HUDEP-2 (cell line): ENCODE results near the gene PLEKHH2.

Source experiments
- DNase-seq, 76 experiments: peaks; one replicate each; lab custom pipeline; 2025; ENCODE audit not compliant: unreplicated experiment in 76 of 76; lab: John Stamatoyannopoulos, UW

Gene PLEKHH2

DNA sequence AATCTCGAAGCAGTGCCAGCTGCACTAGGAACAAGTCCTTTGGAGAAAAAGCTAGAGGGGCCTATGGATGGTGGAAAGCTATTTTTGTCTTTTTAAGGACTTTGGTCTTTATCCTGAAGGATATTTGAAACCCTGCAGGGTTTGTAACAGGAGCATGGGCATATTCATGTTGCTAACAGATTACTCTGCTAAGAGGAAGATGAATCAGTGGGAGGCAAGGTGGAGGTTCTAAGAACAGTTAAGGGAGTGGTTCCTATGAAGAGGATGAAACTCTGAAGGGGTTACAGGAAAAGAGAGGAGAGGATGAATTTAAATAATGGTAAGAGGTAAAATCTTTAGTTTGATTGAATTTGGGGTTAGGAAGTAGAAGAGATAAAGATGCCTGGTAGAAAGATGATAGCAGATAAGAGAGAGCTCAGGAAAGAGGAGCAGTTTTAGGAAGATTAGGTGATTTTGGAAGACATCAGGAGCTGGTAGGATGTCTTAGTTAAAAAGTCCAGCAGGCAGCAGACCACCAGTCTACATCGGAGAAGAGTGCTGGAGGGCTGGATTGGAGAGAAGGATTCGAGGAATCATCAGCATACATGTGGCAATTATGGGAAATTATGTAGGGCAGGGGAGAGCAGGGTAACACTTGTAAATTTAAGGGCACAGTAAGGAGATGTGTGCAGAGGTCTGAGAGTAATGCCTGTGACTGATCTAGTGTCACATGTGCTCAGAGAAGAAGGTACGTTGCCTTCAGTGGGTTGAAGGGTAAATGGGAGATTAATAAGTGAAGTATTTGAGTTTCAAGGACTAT, 78.4 kb downstream of the PLEKHH2 start:
- peak in 1 of 76 experiments; percentile 34 for DNase-seq

DNA sequence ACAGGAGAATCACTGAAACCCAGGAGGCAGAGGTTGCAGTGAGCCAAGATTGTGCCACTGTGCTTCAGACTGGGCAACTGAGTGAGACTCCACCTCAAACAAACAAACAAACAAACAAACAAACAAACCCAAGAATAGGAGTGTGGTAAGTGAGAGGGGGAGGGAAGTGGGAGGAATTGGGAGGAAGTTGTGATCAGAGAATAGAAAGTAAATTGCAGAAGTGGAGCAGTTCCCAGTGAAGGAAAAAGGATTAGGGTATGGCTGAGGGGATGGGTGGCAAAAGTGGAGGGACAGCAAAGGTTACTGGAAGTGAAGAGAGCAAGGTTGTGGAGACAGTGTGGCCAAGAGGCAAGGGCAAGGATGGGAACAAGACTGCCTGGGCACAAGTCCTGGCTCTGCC, 80.3 kb downstream of the PLEKHH2 start:
- DNase-seq, result no peak

DNA sequence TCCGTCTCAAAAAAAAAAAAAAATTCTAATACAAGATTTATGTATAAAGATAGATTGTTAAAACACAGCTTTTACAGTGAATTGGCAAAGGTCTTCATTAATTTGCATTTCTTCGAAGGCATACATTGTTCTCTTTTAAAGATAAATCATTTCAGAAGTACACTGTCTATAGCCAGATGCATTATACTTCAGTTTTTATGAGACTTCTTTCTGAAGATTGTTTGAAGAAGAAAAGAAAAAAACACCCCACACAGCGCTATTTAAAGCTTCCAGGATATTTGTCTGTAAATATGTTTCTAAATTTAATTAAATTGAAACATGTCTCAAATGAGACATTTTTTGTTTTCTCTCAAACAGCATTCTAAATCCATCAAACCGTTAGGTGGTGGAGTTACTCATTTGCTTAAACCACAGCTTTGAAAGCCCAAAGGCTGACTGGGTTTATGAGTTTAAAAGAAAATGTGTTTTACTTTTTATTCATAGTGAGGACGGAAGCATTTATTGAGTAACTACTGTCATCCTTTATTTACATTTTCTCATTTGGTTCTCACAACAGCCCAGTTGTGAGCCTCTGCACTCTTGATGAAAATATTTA, 81.6 kb downstream of the PLEKHH2 start:
- no peak for DNase-seq

DNA sequence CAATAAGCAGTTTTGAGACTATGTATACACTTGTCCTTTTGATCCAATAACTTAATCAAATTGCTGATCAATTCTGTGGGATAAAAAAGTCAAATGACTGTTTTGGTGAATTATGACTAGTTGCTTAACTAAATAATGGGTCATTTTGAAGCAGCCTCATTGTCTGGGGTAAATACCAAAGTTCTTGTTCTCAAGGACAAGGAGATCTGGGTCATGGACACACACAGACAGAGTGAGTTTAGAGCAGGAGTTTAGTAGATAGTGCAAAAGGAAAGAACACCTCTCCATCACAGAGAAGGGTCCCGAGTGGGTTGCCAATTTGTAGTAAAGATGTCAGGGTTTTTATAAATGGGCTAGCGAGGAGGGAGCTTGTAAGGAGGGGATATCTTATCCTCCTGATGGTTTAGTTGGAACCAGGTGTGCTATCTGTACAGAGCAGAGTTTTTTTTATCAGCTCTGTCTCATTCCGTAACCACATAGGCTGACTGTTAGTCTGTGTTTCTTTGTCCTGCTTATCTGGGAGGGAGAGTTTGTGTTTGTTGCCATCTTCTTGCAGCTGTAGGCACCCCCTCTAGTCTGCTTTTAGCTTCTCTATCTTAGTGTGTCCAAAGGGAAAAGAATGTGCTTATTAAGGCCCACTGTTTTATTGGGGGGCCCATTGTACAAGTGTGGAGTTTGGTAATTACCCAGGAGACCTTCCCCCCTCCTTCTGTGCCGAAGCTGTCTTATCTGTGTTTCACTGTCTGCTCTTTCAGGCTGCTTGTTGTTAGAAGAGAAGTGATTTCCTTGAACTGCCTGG, 87.9 kb downstream of the PLEKHH2 start:
- peak in 69 of 76 experiments; percentile 4 to 95 (median 61) for DNase-seq

DNA sequence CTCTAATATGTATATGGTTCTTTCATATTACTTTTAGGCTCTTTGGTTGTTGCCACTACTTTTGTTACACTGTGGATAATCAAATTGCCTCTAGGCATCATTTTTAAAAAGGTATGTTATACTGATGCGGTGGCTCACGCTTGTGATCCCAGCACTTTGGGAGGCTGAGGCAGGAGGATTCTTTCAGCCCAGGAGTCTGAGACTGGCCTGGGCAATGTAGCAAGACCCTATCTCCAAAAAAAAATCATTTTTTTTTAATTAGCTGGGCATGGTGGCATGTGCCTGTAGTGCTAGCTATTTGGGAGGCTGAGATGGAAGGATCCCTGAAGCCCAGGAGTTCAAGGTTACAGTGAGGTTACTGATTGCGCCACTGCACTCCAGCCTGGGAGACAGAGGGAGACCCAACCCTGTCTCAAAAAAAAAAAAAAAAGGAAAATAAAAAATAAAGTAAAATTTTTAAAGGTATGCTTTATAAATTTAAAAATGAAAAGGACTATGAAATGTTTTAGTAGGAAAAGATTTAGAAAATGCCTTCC, 88.7 kb downstream of the PLEKHH2 start:
- DNase-seq, result peak in 1 of 76 experiments; percentile 10

DNA sequence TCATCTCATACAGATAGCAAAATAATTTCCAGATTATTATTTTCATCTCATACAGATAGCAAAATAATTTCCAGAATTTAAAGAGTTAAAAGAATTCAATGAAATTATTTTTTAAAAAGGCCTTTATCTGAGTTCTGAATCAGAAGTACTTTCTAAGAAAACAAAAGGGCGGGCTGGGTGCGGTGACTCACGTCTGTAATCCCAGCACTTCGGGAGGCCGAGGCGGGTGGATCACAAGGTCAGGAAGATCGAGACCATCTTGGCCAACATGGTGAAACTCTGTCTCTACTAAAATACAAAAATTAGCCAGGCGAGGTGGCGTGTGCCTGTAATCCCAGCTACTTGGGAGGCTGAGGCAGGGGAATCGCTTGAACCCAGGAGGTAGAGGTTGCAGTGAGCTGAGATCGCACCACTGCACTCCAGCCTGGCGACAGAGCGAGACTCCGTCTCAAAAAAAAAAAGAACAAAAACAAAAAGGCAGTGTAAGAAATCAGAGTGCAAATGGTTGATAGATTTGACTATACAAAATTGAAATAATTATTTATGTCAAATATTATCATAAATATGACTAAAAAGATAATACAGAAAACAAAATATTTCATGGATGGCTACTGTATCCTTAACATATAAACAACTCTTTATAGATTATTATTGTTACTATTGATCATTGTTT, 90.0 kb downstream of the PLEKHH2 start:
- peak in 51 of 76 experiments; percentile 5 to 64 (median 31) for DNase-seq

DNA sequence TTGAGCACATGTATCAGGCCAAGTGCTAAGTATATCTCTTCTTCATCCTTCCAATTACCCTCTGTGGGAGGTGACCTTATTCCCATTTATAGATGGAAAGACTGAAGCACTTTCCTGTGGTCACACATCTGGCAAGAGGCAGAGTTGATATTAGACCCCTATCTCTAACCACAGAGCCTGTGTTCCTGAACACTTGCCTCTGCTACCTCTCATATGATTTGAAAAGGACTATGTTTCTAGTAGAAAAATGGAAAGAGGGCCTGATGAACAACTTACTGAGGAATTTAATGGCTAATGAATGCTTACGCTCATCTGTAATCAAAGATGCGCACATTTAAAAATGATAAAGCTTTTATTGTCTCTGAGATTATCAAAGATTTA, 90.6 kb downstream of the PLEKHH2 start:
- peak in 19 of 76 experiments; percentile 1 to 68 (median 22) for DNase-seq

DNA sequence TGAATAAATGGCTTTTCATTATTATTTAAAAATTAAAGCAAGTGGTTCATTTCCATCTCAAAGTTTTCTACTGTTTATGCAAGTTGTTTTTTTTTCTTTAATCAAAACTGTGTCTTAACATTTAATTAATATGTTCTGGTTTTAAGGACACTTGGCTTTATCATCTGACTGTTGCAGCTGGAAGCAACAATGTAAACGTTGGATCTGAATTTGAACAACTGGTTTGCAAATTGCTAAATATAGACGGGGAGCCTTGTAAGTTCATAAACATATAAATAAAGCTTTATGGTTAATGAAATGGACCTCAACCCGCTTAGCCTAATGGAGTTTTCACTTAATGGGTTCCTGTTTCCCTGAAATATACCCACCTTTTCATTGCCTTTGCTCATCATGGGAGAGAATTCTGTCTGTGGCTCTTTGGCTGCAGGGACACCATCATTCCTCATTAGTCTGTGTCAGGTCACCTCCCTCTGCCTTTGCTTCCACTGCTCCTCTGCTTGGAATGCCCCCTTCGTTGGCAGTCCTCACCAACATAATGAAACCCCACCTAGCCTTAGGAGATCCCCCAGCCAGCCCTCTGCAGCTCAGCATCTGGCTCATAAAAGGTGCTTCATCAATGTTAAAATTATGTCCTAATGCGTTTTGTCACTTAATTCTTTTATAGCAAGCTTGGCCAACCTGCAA, 92.6 kb downstream of the PLEKHH2 start:
- DNase-seq, result no peak

DNA sequence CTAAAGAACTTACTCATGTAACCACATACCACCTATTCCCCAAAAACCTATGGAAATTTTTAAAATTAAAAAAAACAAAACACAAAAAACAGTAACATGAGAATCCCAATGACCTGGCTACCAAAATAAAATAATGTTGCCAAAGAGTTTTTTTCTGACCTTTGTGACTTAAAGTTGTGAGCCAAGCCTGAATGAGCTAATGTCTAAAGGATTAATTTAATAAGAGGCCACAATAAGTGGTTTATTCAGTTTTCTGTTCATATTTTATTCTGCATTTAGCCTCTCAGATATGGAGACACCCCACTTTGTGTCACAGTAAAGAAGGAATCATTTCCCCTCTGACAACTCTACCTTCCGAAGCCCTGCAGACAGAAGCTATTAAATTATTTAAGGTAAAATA, 94.2 kb downstream of the PLEKHH2 start:
- DNase-seq, result no peak

DNA sequence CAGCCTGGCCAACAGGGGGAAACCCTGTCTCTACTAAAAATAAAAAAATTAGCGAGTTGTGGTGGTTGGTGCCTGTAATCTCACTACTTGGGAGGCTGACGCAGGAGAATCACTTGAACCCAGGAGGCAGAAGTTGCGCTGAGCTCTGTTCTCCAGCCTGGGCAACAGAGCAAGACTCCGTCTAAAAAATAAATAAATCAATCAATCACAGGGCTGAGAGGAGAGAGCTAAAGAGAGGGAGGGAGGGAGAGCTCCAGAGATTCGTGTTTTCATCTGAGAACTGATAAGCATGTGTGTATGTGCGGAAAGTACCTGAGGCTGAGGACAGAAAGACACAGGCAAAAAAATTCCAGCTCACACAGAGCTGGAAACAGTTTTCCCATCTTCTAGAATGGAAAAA, 99.6 kb downstream of the PLEKHH2 start:
- no peak for DNase-seq

DNA sequence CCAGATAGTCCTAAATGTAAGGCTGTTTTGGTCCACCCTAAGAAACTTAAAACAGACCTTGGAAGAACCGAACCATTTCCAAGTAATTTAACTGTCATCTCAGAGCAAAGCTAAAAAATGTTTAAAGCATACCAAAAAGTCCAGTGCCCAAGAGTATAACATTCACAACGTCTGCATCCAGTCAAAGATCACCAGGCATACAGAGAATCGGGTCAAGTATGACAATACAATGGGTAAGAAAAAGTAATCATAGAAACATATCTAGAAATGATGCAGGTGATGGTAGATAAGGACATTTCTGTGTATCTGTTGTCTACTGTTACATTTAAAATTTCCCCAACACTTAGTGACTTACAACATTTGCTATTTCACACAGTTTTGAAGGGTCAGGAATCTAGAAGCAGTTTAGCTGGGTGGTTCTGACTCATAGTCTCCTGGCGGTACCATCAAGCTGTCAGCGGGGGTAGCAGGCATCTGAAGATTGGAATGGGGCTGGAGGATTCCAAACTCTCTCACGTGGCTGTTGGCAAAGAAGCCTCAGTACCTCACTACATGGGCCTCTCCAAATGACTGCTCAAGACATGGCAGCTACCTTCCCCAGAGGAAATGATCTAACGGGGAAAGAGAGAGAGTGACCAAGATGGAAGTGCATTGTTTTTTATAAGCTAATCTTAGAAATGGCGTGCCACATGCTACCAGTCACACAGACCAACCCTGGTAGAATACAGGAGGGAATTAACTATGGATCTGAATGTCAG, 100.2 kb downstream of the PLEKHH2 start:
- DNase-seq, result peak in 1 of 76 experiments; percentile 19

DNA sequence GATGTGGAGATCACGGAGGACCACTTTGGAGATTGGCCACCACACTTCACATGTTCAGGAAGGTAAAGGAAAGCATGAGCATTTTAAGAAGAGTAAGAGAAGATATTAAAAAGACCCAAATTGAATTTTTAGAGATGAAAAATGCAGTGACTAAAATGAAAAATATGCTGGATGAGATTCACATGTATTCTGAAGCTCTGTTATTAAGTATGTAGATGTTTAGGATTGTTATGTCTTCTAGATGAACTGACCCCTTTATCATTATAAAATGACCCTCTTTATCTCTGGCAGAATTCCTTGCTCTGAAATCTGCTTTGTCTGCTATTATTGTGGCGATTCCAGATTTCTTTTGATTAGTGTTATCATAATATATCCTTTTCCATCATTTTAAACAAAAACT, 100.8 kb downstream of the PLEKHH2 start:
- no peak for DNase-seq

DNA sequence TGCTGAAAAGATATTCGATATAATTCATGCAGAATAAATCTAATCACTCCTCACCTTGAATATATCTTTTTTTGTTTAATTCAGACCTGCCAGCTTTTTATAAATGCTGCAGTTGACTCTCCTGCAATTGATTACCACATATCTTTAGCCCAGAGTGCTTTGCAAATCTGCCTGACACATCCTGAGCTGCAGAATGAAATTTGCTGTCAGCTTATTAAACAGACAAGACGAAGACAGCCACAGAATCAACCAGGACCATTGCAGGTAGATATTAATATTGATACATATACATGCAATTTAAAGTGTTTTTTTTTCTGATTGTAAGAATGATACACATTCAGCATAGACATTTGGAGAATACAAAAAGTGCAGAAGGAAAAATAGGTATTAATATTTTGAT, 101.2 kb downstream of the PLEKHH2 start:
- DNase-seq, result no peak

DNA sequence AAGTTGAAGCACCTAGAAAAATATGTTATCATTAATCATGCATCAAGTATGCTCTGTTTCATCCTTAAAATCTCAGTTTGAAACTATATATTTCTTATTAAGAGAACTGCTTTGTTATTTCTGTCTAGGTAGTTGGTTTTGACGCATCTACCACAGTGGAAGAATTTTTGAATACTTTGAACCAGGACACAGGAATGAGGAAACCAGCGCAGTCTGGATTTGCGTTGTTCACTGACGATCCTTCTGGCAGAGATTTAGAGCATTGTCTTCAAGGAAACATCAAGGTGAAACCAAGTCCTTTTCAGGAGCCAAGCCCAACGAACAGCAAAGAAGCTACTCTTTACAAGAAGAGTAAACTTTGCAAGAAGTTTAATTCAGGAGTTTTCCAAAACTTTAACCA, 106.6 kb downstream of the PLEKHH2 start:
- DNase-seq, result no peak

DNA sequence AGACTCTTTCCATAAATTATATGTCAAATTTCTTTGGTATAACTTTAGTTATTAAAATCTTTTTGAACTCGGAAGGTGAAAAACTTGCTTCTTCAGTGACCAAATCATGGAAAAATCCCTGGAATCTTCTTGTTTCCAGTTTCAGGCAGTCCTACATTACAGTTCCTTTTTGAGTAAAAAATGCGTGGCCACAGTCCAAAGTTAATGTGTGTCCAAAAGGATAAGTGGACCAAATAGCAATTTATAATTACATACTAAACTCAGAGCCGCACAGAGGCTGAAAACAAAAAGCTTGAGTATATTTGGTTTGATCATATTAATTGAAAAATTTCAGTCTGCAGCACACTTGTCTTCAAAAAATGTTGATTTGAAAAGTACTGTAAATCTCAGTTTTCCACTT, 108.4 kb downstream of the PLEKHH2 start:
- DNase-seq, result no peak

DNA sequence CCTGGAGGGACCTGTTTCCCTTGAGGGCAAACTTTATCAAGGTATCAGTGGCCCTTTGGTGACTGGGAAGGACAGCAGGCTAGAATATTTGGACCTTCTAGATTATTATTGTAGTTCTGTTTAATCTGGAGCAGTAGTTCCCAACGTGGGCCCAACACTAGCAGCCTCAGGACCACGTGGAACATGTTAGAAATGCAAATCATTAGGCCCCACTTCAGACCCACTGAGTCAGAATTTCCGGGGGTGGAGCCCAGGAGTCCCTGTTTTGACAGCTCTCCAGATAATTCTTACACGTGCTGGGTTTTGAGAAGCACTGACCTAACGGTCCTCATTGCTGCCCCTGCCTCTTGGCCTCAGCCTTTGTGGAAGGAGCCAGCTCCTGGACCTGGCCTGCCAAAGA, 111.3 kb downstream of the PLEKHH2 start:
- DNase-seq, result peak in 6 of 76 experiments; percentile 3 to 57 (median 14)

DNA sequence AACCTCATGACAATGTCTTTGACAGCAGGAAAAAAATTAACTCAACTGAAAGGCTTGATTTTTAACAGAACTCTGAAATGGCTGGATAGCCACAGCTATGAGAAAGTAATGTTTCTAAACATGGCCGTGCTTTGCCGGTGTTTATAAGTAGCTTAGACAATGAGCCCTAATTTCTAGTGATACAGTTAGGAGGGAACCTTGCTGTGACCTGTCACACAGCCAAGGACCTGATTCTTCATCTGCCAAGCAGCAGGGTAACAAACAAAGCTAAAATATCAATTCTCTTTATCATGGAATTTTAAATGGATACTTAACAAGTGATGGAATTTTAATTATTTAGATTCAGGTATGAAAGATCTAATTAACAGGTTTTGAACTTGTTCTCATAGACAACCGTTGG, 112.5 kb downstream of the PLEKHH2 start:
- no peak for DNase-seq

DNA sequence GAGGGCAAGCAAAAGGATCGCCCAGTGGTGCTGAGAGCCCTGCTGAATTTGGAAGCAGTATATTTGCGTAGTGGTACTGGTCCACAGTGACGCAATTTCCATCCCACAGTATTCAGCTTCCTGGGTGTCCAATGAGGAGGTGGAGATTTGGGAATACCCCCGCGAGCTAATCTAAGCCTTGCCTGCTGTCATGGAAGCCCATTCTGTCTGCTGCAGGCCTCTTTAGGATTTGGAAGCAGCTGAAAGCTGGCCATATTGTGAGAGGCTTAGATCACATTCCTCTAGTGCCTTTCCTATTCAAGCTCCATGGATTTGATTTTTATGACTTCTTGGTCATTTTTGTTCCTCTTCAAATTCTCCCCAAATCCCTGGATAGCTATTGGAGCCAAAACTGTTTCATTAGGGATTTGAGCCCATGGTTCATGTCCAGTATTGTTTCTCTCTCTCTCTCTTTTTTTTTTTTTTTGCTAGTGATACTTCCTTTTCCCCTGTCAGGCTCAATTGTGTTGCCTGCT, 114.5 kb downstream of the PLEKHH2 start:
- no peak for DNase-seq

DNA sequence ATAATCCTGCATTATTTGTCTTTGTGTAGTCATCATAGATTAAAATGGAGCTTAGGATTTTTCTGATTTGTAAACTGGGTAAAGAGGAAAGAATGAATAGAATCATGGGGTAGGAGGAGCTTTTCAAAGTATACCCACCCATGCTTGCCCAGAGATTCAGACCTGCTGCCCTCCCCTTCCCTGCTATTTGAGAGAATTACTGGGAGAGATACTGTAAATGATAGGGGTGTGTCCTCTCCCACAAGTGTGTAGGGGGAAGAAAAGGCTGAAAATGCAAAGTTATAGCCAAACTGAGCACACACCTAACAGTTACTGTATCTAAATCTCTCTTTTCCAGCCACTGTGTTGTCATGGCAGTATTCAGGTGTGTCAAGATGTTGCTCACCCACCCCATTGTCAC, 115.2 kb downstream of the PLEKHH2 start:
- no peak for DNase-seq
